Endothelial cell of umbilical vein (primary cell): Measurements from ENCODE around the gene CLPX. TPM values are rescaled to one million over a fixed set of nuclear protein-coding genes. Genes with fewer than 3 reads are reported as not detected.

Experiments
- BruUV-seq: library from RNA; stranded (reverse); fragments of 400-500 nt; replicated peaks from 2 replicates; lab custom pipeline; 2021; lab: Mats Ljungman, UMichigan
- CTCF ChIA-PET: fragments of 300-600, 350-600 bp; sonication (Branson Sonifier 250); formaldehyde crosslinking; loops from one replicate; lab custom pipeline; 2021; ENCODE audit warnings: antibody characterized with exemption, inconsistent platforms; lab: Charles Lee
- POLR2A ChIA-PET: fragments of 300-600, 350-600 bp; sonication (Branson Sonifier 250); formaldehyde crosslinking; loops from one replicate; lab custom pipeline; 2021; ENCODE audit warnings: antibody characterized with exemption, inconsistent platforms; lab: Charles Lee
- DNase-seq: peaks from one replicate; pipeline ENCODE4 v3.0.0-alpha.2; 2011; ENCODE audit warnings: low read depth, low spot score
- FAIRE-seq: peaks from 2 replicates; lab custom pipeline; 2011; peaks lifted over from hg19 to GRCh38; lab: Jason Lieb, UNC
- H2AFZ ChIP-seq: 2 replicates; pipeline ENCODE4 v1.6.0; 2012; ENCODE audit warnings: low read depth, low read length, control low read depth, inconsistent platforms
- H3K27ac ChIP-seq: 2 replicates; pipeline ENCODE4 v1.5.1; 2011; ENCODE audit warnings: low read depth, mild to moderate bottlenecking, control low read depth, low read length, moderate library complexity; ENCODE audit not compliant: insufficient read depth
- H3K27me3 ChIP-seq, 2 experiments: 2 replicates each; pipeline versions ENCODE4 v1.6.0 to v1.6.1; 2011; ENCODE audit warnings: low read length in 2 of 2, mixed read lengths in 1 of 2; ENCODE audit not compliant: control insufficient read depth in 2 of 2, insufficient read depth in 2 of 2
- H3K36me3 ChIP-seq, 2 experiments: 2 replicates in 1 of 2; 3 replicates in 1 of 2; pipeline ENCODE4 v1.5.1; 2011; ENCODE audit warnings: low read length in 2 of 2, mild to moderate bottlenecking in 1 of 2, moderate library complexity in 1 of 2; ENCODE audit not compliant: control insufficient read depth in 2 of 2, insufficient read depth in 2 of 2; ENCODE audit errors: extremely low read depth in 1 of 2
- H3K4me1 ChIP-seq: 3 replicates; pipeline ENCODE4 v1.5.1; 2011; ENCODE audit warnings: mild to moderate bottlenecking, low read length; ENCODE audit not compliant: control insufficient read depth, insufficient read depth; ENCODE audit errors: extremely low read depth
- H3K4me2 ChIP-seq: 2 replicates; pipeline ENCODE4 v1.6.1; 2011; ENCODE audit warnings: low read length, control low read depth, mixed read lengths; ENCODE audit not compliant: insufficient read depth
- H3K4me3 ChIP-seq, 3 experiments: fragments of 200-600 bp in 1 of 3; sonication (generic), shearing (Covaris generic) in 1 of 3; replicated peaks in 1 of 3; 2 replicates each; pipeline ENCODE4 v1.5.1; 2011 to 2016; ENCODE audit warnings: control low read depth in 3 of 3, low read length in 3 of 3, mild to moderate bottlenecking in 2 of 3, inconsistent platforms in 1 of 3, low read depth in 1 of 3, moderate library complexity in 1 of 3; ENCODE audit not compliant: insufficient read depth in 1 of 3
- H3K79me2 ChIP-seq: 2 replicates; pipeline ENCODE4 v1.6.0; 2012; ENCODE audit warnings: low read length, inconsistent platforms; ENCODE audit not compliant: control insufficient read depth, insufficient read depth
- H3K9ac ChIP-seq: replicated peaks from 2 replicates; pipeline ENCODE3; 2011; ENCODE audit warnings: low read length, control low read depth; ENCODE audit not compliant: insufficient read depth; ENCODE audit errors: extremely low read depth
- H3K9me1 ChIP-seq: replicated peaks from 3 replicates; pipeline ENCODE4 v1.6.0; 2011; ENCODE audit warnings: mild to moderate bottlenecking, low read length; ENCODE audit not compliant: control insufficient read depth, insufficient read depth; ENCODE audit errors: extremely low read depth
- H3K9me3 ChIP-seq: replicated peaks from 2 replicates; pipeline ENCODE4 v1.5.1; 2012; ENCODE audit warnings: low read length, inconsistent platforms; ENCODE audit not compliant: control insufficient read depth, insufficient read depth
- H4K20me1 ChIP-seq: replicated peaks from 2 replicates; pipeline ENCODE3; 2011; ENCODE audit warnings: mild to moderate bottlenecking, low read length; ENCODE audit not compliant: control insufficient read depth, insufficient read depth; ENCODE audit errors: extremely low read depth
- CTCF ChIP-seq, 2 donors: IDR thresholded peaks; 1 replicate in 1 of 2; 2 replicates in 1 of 2; pipeline ENCODE4 v1.5.1; 2011; ENCODE audit warnings: low read length in 2 of 2, mild to moderate bottlenecking in 2 of 2, moderate library complexity in 2 of 2, control low read depth in 1 of 2, inconsistent platforms in 1 of 2, low read depth in 1 of 2; ENCODE audit not compliant: insufficient read depth in 1 of 2; ENCODE audit errors: extremely low read depth in 1 of 2
- EZH2 ChIP-seq: IDR thresholded peaks from 2 replicates; pipeline ENCODE4 v1.6.1; 2012; ENCODE audit warnings: borderline replicate concordance, low read depth, mild to moderate bottlenecking, moderate library complexity, low read length, inconsistent platforms; ENCODE audit not compliant: severe bottlenecking
- FOS ChIP-seq: IDR thresholded peaks from 2 replicates; pipeline ENCODE4 v1.6.1; 2011; ENCODE audit warnings: mild to moderate bottlenecking, low read length, moderate library complexity, borderline replicate concordance; ENCODE audit not compliant: insufficient read depth
- GATA2 ChIP-seq: IDR thresholded peaks from 2 replicates; pipeline ENCODE4 v1.7.0; 2011; ENCODE audit warnings: low read depth, mild to moderate bottlenecking, moderate library complexity, mixed read lengths, low read length; ENCODE audit not compliant: insufficient read length, insufficient read depth
- JUN ChIP-seq: IDR thresholded peaks from 2 replicates; pipeline ENCODE4 v1.6.1; 2011; ENCODE audit warnings: borderline replicate concordance, low read depth; ENCODE audit not compliant: insufficient read length, insufficient read depth
- MAX ChIP-seq: IDR thresholded peaks from 2 replicates; pipeline ENCODE4 v1.6.1; 2011; ENCODE audit not compliant: insufficient read depth, insufficient read length
- MYC ChIP-seq: IDR thresholded peaks from one replicate; pipeline ENCODE4 v1.6.1; 2011; ENCODE audit warnings: mild to moderate bottlenecking, low read depth, low read length
- POLR2A ChIP-seq: IDR thresholded peaks from 2 replicates; pipeline ENCODE4 v1.6.1; 2012; ENCODE audit warnings: low read depth, mild to moderate bottlenecking, control low read depth, low read length
- POLR2AphosphoS5 ChIP-seq: IDR thresholded peaks from 2 replicates; pipeline ENCODE4 v1.6.1; 2012; ENCODE audit warnings: low read depth, mild to moderate bottlenecking, control low read depth, low read length, moderate library complexity; ENCODE audit not compliant: insufficient read depth
- dilution Hi-C: fragments of 300-500 bp; cut with MboI; formaldehyde crosslinking; loops from one replicate; pipeline ENCODE4 v1.15.0; 2019; ENCODE audit warnings: low sequenced_read_pairs; ENCODE audit not compliant: extremely low pct_ligation_motif_present
- intact Hi-C: fragments of 100-400 bp; cut with micrococcal nuclease; formaldehyde crosslinking; loops from one replicate; pipeline ENCODE4 v1.10.0; 2022
- polyA plus RNA-seq, 4 experiments: library from polyadenylated mRNA; depleted of rRNA in 3 of 4; stranded (reverse) in 3 of 4; unstranded in 1 of 4; fragments of >200 nt; gene quantifications; 2 replicates each; pipeline versions ENCODE4 v1.2.1 to v1.2.3, GENCODE V29; 2011 to 2012; ENCODE audit warnings: missing spikeins in 1 of 4
- total RNA-seq: library from RNA; stranded (reverse); gene quantifications from 2 replicates; pipeline ENCODE4 v1.2.3, GENCODE V29; 2021

Gene CLPX
- total and polyA plus RNA-seq, 2 donors (not counting 3 experiments of a cell fraction or from before 2014, with no cell fraction given) = 11.1 to 41.4 TPM

GRCh38 chr15:65176056-65176455 is 9.1 kb downstream of the CLPX start:
- Histone ChIP-seq H3K4me2 (no peak overlapping the region), H4K20me1 (no peaks in the 10 kb centered on the region), H3K9me3 (no peaks in the 10 kb centered on the region), H3K79me2 (peaks cover 19% of the 10 kb centered on the region), H3K9me1 (no peaks in the 10 kb centered on the region), H3K36me3 (peaks cover 4 to 18% of the 10 kb centered on the region in 2 experiments), H3K27me3 (no peaks in the 10 kb centered on the region), H2AFZ (no peak overlapping the region), H3K27ac (no peak overlapping the region), H3K4me3 (no peak overlapping the region), H3K4me1 (no peaks in the 10 kb centered on the region), H3K9ac (no peak overlapping the region)
- CTCF ChIA-PET = interaction anchor here (0.6 kb wide), 1 partner anchor 26 kb away, joined by 3 read pairs; no protein-coding TSS in a partner anchor
- DNase-seq = no peak
- intact Hi-C loops (no loop called here), dilution Hi-C loops (no loop called here)
- POLR2A ChIA-PET = no interaction called here
- TF ChIP-seq MYC = no peak
- TF ChIP-seq EZH2 = no peak
- TF ChIP-seq CTCF (IDR thresholded peaks at IDR 0.05; ENCODE audit: extremely low read depth in 1 of 2, insufficient read depth in 1 of 2, low read depth in 1 of 2, low read length in 2 of 2) = no peak
- no peak for TF ChIP-seq JUN
- TF ChIP-seq FOS = no peak
- TF ChIP-seq GATA2 = no peak
- no peak for TF ChIP-seq POLR2A
- no peak for TF ChIP-seq MAX
- TF ChIP-seq POLR2AphosphoS5 = no peak
- no TSS peak for BruUV-seq
- FAIRE-seq = no peak
